ENCODE data around the gene PHACTR2.

PHACTR2 gene

GRCh38 chr6:143877584-143878271 lies 200.0 kb downstream of the PHACTR2 start:
- no peak for DNase-seq

DNA sequence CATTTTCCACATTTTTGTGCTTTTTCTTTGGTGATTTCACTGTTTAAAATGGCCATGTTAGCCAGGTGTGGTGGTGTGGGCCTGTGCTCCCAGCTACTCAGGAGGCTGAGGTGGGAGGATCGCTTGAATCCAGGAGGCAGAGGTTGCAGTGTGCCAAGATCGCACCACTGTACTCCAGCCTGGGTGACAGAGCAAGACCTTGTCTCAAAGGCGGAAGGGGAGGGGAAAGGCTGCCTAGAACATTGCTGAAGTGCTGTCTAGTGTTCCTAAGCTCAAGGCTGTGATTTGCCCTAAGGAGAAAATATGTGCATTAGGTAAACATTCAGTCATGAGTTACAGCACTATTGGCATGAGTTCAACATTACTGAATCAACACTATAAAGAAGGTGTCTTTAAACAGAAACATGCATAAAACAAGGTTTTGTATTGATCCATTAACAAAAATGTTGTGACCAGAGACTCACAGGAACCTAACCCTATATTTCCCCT lies 200.6 kb downstream of the PHACTR2 start:
- H3K27me3 ChIP-seq (replicated peaks in 2 of 5; ENCODE audit: control insufficient read depth in 4 of 5, insufficient read depth in 5 of 5, low read length in 4 of 5): no peaks in the 10 kb centered on the region
- no peak overlapping the region for H3K4me3 ChIP-seq (ENCODE audit: control insufficient read depth in 1 of 7, extremely low read depth in 1 of 7, insufficient read depth in 4 of 7, low read depth in 2 of 7, low read length in 6 of 7)
- H3K27ac ChIP-seq (ENCODE audit: insufficient read depth in 1 of 2, low read depth in 1 of 2, low read length in 2 of 2, poor library complexity in 1 of 2, severe bottlenecking in 2 of 2): no peak overlapping the region
- ChIA-PET CTCF (interaction anchor here (1.3 kb wide), 1 partner anchor 17 kb away, joined by 3 read pairs; no protein-coding TSS in a partner anchor), POLR2A (no interaction called here)
- WGBS (ENCODE audit: insufficient coverage): 100% methylated on average over 3 of the region's 3 CpGs
- DNase-seq: no peak
- peaks cover 0 to 27% (median 2%) of the 10 kb centered on the region in 5 experiments for H3K9me3 ChIP-seq (ENCODE audit: control extremely low read depth in 1 of 5, control insufficient read depth in 4 of 5, insufficient read depth in 2 of 5, low read depth in 1 of 5, low read length in 4 of 5)
- peaks cover 0 to 5% (median 2%) of the 10 kb centered on the region in 4 experiments for H3K4me1 ChIP-seq (ENCODE audit: control extremely low read depth in 1 of 4, control insufficient read depth in 4 of 4, insufficient read depth in 4 of 4, low read length in 3 of 4)
- H3K36me3 ChIP-seq (ENCODE audit: control insufficient read depth in 4 of 4, insufficient read depth in 4 of 4, low read length in 3 of 4): no peaks in the 10 kb centered on the region

More at GRCh38 chr6:143877584-143878271, 200.0 kb downstream of the PHACTR2 start:
- 100% methylated on average over 1 of the region's 1 CpG for WGBS (ENCODE audit: insufficient coverage)
- ChIA-PET CTCF (no interaction called here), POLR2A (no interaction called here)
- Histone ChIP-seq H3K4me1 (ENCODE audit: control extremely low read depth in 1 of 4, control insufficient read depth in 4 of 4, insufficient read depth in 4 of 4, low read length in 3 of 4) (peaks cover 0 to 5% (median 2%) of the 10 kb centered on the region in 4 experiments), H3K36me3 (ENCODE audit: control insufficient read depth in 4 of 4, insufficient read depth in 4 of 4, low read length in 3 of 4) (no peaks in the 10 kb centered on the region), H3K4me3 (ENCODE audit: control insufficient read depth in 1 of 7, extremely low read depth in 1 of 7, insufficient read depth in 4 of 7, low read depth in 2 of 7, low read length in 6 of 7) (no peak overlapping the region), H3K27ac (ENCODE audit: insufficient read depth in 1 of 2, low read depth in 1 of 2, low read length in 2 of 2, poor library complexity in 1 of 2, severe bottlenecking in 2 of 2) (no peak overlapping the region), H3K27me3 (replicated peaks in 2 of 5; ENCODE audit: control insufficient read depth in 4 of 5, insufficient read depth in 5 of 5, low read length in 4 of 5) (no peaks in the 10 kb centered on the region), H3K9me3 (ENCODE audit: control extremely low read depth in 1 of 5, control insufficient read depth in 4 of 5, insufficient read depth in 2 of 5, low read depth in 1 of 5, low read length in 4 of 5) (peaks cover 0 to 27% (median 2%) of the 10 kb centered on the region in 5 experiments)

- Histone ChIP-seq H3K4me3 (ENCODE audit: control insufficient read depth in 1 of 7, extremely low read depth in 1 of 7, insufficient read depth in 4 of 7, low read depth in 2 of 7, low read length in 6 of 7) (no peak overlapping the region), H3K27ac (ENCODE audit: insufficient read depth in 1 of 2, low read depth in 1 of 2, low read length in 2 of 2, poor library complexity in 1 of 2, severe bottlenecking in 2 of 2) (no peak overlapping the region), H3K36me3 (ENCODE audit: control insufficient read depth in 4 of 4, insufficient read depth in 4 of 4, low read length in 3 of 4) (no peaks in the 10 kb centered on the region), H3K27me3 (replicated peaks in 2 of 5; ENCODE audit: control insufficient read depth in 4 of 5, insufficient read depth in 5 of 5, low read length in 4 of 5) (no peaks in the 10 kb centered on the region), H3K9me3 (ENCODE audit: control extremely low read depth in 1 of 5, control insufficient read depth in 4 of 5, insufficient read depth in 2 of 5, low read depth in 1 of 5, low read length in 4 of 5) (peaks cover 0 to 19% (median 0%) of the 10 kb centered on the region in 5 experiments), H3K4me1 (ENCODE audit: control extremely low read depth in 1 of 4, control insufficient read depth in 4 of 4, insufficient read depth in 4 of 4, low read length in 3 of 4) (peaks cover 0 to 5% (median 2%) of the 10 kb centered on the region in 4 experiments)
- ChIA-PET CTCF (no interaction called here), POLR2A (no interaction called here)
- DNase-seq: no peak
- WGBS (ENCODE audit: insufficient coverage): no CpG with 5 or more reads among the region's 2 CpGs
Observed at GRCh38 chr6:143880412-143880811, 202.6 kb downstream of the PHACTR2 start.
